MM.1S (cell line): ENCODE data around the gene KYAT1.
"Not testable (repeated sequence)": the region's sequence is repeated elsewhere in the genome, so short reads cannot be mapped to it uniquely, and the experiment has no call there.

Experiments
- DNase-seq: peaks from one replicate; pipeline ENCODE4 v3.0.0-alpha.2; 2015
- H2AFZ ChIP-seq: fragments of 300-600 bp; sonication (generic); 2 replicates; pipeline ENCODE4 v1.6.0; 2016; ENCODE audit warnings: antibody characterized with exemption, low read length
- H3F3A ChIP-seq: fragments of 300-600 bp; sonication (generic); 2 replicates; pipeline ENCODE4 v1.6.1; 2016; ENCODE audit warnings: mild to moderate bottlenecking, antibody characterized with exemption, low read length, moderate library complexity, mixed read lengths; ENCODE audit not compliant: insufficient read depth
- H3K27ac ChIP-seq: fragments of 300-600 bp; sonication (generic); 2 replicates; pipeline ENCODE4 v1.5.1; 2016; ENCODE audit warnings: mild to moderate bottlenecking, low read length
- H3K27me3 ChIP-seq: fragments of 300-600 bp; sonication (generic); replicated peaks from 2 replicates; pipeline ENCODE4 v1.6.0; 2016; ENCODE audit warnings: low read length; ENCODE audit not compliant: insufficient read depth
- H3K36me3 ChIP-seq: fragments of 300-600 bp; sonication (generic); replicated peaks from 2 replicates; pipeline ENCODE4 v1.6.1; 2016; ENCODE audit warnings: mild to moderate bottlenecking, low read length, mixed read lengths; ENCODE audit not compliant: insufficient read depth
- H3K4me1 ChIP-seq: fragments of 300-600 bp; sonication (generic); 2 replicates; pipeline ENCODE4 v1.6.1; 2016; ENCODE audit warnings: low read length, mixed read lengths
- H3K4me2 ChIP-seq: fragments of 300-600 bp; sonication (generic); 2 replicates; pipeline ENCODE4 v1.6.0; 2016; ENCODE audit warnings: low read depth, low read length
- H3K4me3 ChIP-seq: fragments of 300-600 bp; sonication (generic); 2 replicates; pipeline ENCODE4 v1.5.1; 2016; ENCODE audit warnings: low read length, mixed read lengths
- H3K79me2 ChIP-seq: fragments of 300-600 bp; sonication (generic); 2 replicates; pipeline ENCODE4 v1.6.1; 2016; ENCODE audit warnings: mixed run types, low read length, mixed read lengths
- H3K9ac ChIP-seq: fragments of 300-600 bp; sonication (generic); 2 replicates; pipeline ENCODE4 v1.6.1; 2016; ENCODE audit warnings: low read length, mixed read lengths
- H3K9me2 ChIP-seq: fragments of 300-600 bp; sonication (generic); replicated peaks from 2 replicates; pipeline ENCODE4 v1.6.1; 2016; ENCODE audit warnings: mild to moderate bottlenecking, low read length, mixed read lengths; ENCODE audit not compliant: insufficient read depth
- H3K9me3 ChIP-seq: fragments of 300-600 bp; sonication (generic); replicated peaks from 2 replicates; pipeline ENCODE4 v1.6.1; 2016; ENCODE audit warnings: mild to moderate bottlenecking, low read length, mixed read lengths; ENCODE audit not compliant: insufficient read depth
- H4K20me1 ChIP-seq: fragments of 300-600 bp; sonication (generic); 2 replicates; pipeline ENCODE4 v1.6.1; 2016; ENCODE audit warnings: mild to moderate bottlenecking, low read length, moderate library complexity, mixed read lengths; ENCODE audit not compliant: insufficient read depth
- CTCF ChIP-seq: fragments of 300-600 bp; sonication (generic); IDR thresholded peaks from 2 replicates; pipeline ENCODE4 v1.5.1; 2016; ENCODE audit warnings: antibody characterized with exemption, low read length, mixed read lengths
- EZH2 ChIP-seq: fragments of 300-600 bp; sonication (generic); optimal IDR thresholded peaks from 2 replicates; pipeline ENCODE3; 2017; ENCODE audit warnings: low read depth, mild to moderate bottlenecking, antibody characterized with exemption, low read length, mixed read lengths
- EZH2phosphoT487 ChIP-seq: fragments of 300-600 bp; sonication (generic); IDR thresholded peaks from 2 replicates; pipeline ENCODE4 v1.6.1; 2018; ENCODE audit warnings: antibody characterized with exemption, low read length

KYAT1 gene

GRCh38 chr9:128845186-128845931 is 36.4 kb downstream of the KYAT1 start:
- H3K4me1 ChIP-seq, result no peaks in the 10 kb centered on the region
- H3K27ac ChIP-seq, result no peak overlapping the region
- DNase-seq, result no peak
- H3F3A ChIP-seq, result no peaks in the 10 kb centered on the region
- H2AFZ ChIP-seq, result no peak overlapping the region
- H3K9ac ChIP-seq, result no peak overlapping the region
- H3K27me3 ChIP-seq, result no peaks in the 10 kb centered on the region
- no peak for TF ChIP-seq EZH2phosphoT487
- no peak for TF ChIP-seq CTCF
- TF ChIP-seq EZH2, result no peak
- H3K36me3 ChIP-seq, result no peaks in the 10 kb centered on the region
- H4K20me1 ChIP-seq, result no peaks in the 10 kb centered on the region
- H3K4me2 ChIP-seq, result no peak overlapping the region
- no peaks in the 10 kb centered on the region for H3K79me2 ChIP-seq
- no peaks in the 10 kb centered on the region for H3K9me3 ChIP-seq
- no peak overlapping the region for H3K4me3 ChIP-seq
- H3K9me2 ChIP-seq, result no peaks in the 10 kb centered on the region

- not testable (repeated sequence) for H3K36me3 ChIP-seq, H2AFZ ChIP-seq, H3K4me2 ChIP-seq, H3K9me3 ChIP-seq, DNase-seq, H3F3A ChIP-seq, H3K79me2 ChIP-seq, H3K27ac ChIP-seq, H3K4me1 ChIP-seq, H3K9ac ChIP-seq, H4K20me1 ChIP-seq, H3K9me2 ChIP-seq, H3K27me3 ChIP-seq, H3K4me3 ChIP-seq
Observed at GRCh38 chr9:128843171-128843570, 38.6 kb downstream of the KYAT1 start.

DNA sequence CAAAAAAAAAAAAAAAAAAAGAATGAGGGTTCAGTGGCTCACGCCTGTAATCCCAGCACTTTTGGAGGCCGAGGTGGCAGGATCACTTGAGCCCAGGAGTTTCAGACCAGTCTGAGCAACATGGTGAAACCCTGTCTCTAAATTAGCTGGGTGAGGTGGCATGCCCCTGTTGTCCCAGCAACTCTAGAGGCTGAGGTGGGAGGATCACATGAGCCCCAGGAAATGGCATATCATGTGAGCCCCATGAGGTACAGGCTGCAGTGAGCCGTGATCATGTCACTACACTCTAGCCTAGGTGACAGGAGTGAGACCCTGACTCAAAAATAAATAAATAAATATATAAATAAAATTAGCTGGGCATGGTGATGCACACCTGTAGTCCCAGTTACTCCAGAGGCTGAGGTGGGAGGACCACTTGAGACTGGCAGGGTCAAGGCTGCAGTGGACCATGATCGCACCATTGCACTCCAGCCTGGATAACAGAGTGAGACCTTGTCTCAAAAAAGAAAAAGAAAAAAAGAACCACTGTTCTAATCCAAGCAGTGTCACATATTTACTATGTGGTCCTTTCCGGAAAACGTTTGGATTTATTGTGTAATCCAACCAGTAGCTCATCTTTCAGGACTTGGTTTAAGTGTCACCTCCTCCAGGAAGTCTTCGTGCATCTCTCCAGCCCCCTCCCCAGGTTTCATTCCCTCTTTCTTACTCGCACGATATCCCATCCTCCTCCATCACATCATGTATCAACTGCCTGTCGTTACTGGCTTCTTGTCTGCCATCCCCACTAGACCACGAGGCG is 39.9 kb downstream of the KYAT1 start:
- no peaks in the 10 kb centered on the region for H3K79me2 ChIP-seq
- no peak overlapping the region for H3K27ac ChIP-seq
- H3F3A ChIP-seq, result no peaks in the 10 kb centered on the region
- H4K20me1 ChIP-seq, result no peaks in the 10 kb centered on the region
- H3K27me3 ChIP-seq, result no peaks in the 10 kb centered on the region
- H3K9me2 ChIP-seq, result no peaks in the 10 kb centered on the region
- H3K4me1 ChIP-seq, result no peaks in the 10 kb centered on the region
- DNase-seq, result no peak
- H3K4me3 ChIP-seq, result no peak overlapping the region
- TF ChIP-seq EZH2phosphoT487 (no peak), CTCF (no peak), EZH2 (no peak)
- H3K9me3 ChIP-seq, result no peaks in the 10 kb centered on the region
- H3K4me2 ChIP-seq, result no peak overlapping the region
- no peaks in the 10 kb centered on the region for H3K36me3 ChIP-seq
- H3K9ac ChIP-seq, result no peak overlapping the region
- no peak overlapping the region for H2AFZ ChIP-seq

- Histone ChIP-seq H3K9me3 (no peaks in the 10 kb centered on the region), H3F3A (no peaks in the 10 kb centered on the region), H3K4me1 (no peaks in the 10 kb centered on the region), H3K36me3 (no peaks in the 10 kb centered on the region), H3K9me2 (no peaks in the 10 kb centered on the region), H3K27ac (no peak overlapping the region), H3K79me2 (no peaks in the 10 kb centered on the region), H3K4me3 (no peak overlapping the region), H2AFZ (no peak overlapping the region), H4K20me1 (no peaks in the 10 kb centered on the region), H3K4me2 (no peak overlapping the region), H3K27me3 (no peaks in the 10 kb centered on the region), H3K9ac (no peak overlapping the region)
- TF ChIP-seq EZH2phosphoT487, result no peak
- no peak for TF ChIP-seq EZH2
- TF ChIP-seq CTCF, result no peak
- DNase-seq, result no peak
Observed at GRCh38 chr9:128840524-128840923, 41.2 kb downstream of the KYAT1 start.
